T-helper 9 cell (primary cell): Measurements from ENCODE around the gene AGO4.
"Not testable (repeated sequence)": the region's sequence is repeated elsewhere in the genome, so short reads cannot be mapped to it uniquely, and the experiment has no call there.

ENCODE experiments used
- DNase-seq: peaks from one replicate; pipeline ENCODE4 v3.0.0-alpha.2; 2020
- total RNA-seq, 2 donors: gene quantifications; one replicate each; lab custom pipeline; 2026; lab: John Stamatoyannopoulos, UW

The AGO4 gene
- 67.8 to 158 reads per million in 2 donors for total RNA-seq

DNA sequence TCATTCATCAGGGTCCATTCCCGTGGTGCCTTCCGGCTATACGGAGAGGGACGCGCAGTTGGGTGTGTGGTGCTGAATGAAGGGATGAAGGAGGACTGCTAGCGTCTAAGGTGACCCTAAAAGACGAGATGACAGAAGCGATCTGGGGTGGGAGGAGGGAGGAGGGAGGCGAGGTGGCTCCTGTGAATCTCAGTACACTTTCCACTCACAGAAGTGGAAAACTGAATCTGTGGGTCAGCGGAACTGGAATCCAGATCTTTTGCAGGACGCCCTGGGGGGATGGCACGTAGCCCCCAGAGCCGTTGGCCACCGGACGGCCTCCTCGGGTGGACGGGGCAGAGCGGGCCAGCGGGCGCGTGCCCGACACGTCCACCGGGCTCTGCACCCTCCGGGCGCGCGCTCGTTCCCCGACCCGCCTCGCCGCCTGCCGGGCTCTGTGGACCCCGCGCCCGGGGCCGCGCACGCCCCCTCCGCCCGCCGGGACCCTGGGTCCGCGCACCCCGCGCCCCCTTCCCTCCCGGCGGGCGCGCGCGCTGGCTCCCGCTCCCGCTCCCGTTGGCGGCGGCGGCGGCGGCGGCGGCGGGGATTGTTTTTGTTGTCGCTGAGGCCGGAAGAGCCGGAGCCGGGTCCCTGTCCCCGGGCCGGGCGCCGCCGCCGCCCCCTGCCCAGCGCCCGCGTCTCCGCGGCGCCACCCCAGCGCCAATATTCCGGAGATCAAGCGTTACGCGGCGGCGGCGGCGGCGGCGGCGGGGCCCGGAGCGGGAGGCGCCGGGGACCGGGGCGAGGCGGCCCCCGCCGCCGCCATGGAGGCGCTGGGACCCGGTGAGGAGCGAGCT, at the start of gene AGO4:
Gene AGO4, plus strand, starts transcription at position 403 of the 836 bp plus-strand sequence. Its CDS starts 401 bp downstream, at position 804.
- peak; percentile 33 for DNase-seq

DNA sequence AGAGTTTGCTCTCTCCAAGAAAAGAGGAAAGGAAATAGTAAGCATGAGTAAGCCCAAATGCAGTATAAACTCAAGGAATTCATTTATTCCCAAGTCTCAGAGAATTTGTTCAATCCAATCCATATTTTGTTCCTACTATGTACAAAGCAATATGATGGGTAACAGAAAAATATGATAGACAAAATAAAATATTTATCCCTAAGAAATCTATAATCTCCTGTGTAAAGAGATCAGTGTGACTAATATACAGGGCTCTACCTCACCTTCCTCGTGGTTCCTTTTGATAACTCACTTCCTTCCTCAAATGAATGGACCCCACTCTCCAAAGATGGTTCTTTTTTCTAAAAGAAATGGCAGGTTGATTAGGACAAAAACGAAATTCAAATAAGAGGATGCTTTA, 45.7 kb upstream of the AGO4 start:
- DNase-seq = no peak

DNA sequence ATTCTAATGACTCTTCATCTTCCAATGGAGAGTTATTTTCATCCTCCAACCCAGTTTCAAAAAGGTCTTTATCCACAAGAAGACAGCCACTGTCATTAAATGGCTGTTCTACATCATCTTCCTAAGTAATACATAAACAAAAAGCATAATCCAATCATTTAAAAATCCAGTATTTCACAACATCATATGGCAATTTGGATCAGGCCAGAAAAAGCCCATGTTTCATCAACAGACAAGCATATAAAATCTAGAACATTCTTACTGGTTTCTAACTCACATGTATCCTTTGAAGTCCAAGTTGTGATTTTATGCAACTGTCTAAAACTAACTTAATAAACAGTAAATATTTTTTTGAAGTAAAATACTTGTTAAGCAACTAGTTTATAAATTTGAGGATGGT, 44.6 kb upstream of the AGO4 start:
- DNase-seq = no peak

DNA sequence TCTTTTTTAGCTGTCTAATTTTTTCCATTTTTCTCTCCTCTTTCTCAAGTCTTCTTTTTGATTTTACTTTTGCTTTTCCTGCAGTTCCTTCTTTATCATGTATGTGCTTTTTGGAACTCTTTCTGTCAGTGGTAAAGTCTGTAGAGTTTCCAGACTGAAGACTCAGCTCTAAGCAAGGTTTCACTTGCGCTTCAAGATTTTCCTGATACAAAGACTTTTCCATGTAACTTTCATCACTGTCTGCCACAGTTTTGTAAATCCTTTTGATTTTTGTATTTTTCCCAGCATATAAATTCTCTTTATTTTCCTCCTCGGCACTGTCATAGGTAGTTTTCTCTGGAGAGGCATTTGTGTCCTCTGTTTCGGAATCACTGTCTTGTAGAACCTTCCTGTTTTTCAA, 43.5 kb upstream of the AGO4 start:
- DNase-seq = no peak

DNA sequence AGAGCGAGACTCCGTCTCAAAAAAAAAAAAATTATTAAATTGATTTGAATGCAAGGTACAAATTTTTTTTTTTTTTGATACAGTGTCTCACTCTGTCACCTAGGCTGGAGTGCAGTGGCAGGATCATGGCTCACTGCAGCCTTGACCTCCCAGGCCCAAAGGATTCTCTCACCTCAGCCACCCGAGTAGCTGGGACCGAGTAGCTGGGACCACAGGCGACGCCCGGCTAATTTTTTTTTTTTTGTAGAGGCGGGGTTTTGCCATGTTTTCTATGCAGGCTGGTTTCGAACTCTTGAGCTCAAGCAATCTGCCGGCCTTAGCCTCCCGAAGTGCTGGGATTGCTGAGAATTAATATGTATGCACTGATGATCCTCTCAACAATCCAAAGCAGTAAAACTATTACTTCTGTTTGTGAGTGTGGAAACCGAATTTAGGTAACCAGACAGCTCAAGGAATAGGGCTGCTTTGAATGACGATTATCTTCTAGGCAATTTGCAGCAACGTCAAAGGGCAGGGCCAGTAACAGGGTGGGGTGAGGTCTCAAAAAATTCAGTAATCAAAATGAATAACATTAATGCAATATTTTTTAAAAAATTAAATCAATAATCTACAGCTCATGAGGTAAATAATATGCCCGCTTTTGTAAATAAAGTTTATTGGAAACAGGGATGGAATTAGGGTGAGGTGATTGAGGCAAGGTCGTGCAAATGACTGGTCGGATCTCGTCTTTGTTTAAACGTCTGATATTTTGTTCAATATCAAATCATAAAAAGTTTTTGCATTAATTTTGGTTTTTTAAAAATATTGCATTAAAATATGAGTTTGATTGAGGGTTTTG, 39.2 kb upstream of the AGO4 start:
- DNase-seq = no peak

DNA sequence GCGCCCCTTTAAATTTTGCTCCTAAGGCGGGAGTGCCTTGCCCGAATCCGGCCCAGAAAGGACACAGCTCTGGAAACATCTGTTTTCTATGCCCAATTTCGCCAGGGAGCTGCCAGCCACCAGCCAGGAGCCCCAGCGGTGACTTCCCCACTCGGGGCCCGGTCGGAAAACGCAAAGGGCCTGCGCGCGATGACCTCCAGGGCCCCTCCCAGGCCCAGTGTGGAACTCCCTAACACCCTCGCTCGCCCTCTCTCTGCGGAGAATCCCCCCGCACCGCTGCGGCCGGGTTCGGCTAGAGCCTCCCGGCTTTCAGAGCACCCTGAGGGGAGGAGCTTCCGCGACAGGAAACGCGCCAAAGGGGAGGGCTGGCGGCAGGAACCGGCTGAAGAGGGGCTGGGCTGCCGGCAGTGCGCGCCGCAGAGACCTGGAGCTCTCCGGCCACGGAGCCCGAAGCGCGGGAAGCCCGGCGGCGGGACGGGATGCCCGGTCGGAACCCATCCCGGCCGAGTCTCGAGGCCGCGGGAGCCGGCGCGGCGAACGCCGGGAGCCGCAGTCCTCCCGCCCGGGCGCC, 38.5 kb upstream of the AGO4 start:
- DNase-seq = peak; percentile 72

DNA sequence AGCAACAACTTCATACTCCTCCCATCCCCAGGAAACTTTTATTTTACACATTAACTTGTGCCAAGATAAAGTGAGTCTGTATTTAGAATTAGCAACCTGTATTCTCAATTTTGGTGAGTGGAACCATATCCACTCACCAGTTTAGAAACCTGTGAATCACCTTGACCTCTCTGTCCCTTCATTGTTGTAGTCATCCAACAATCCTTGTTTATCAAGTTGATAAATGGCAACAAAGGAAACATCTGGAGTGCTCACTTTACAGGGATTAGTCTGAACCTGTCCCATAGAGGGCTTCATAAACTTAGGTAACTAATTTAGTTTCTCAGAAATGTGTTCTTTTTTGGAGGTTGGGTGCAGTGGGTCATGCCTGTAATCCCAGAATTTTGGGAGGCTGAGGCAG, 34.1 kb upstream of the AGO4 start:
- no peak for DNase-seq

DNA sequence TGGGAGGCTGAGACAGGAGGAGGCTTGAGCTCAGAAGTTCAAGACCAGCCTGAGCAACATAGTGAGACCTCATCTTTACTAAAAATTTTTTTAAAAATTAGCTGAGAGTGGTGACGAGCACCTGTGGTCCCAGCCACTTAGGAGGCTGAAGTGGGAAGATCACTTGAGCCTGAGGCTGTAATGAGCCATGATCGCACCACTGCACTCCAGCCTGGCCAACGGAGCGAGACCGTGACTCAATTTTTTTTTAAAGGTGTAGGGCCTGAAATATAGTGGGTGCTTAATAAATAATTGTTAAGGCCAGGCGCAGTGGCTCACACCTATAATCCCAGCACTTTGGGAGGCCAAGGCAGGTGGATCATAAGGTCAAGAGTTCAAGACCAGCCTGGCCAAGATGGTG, 31.6 kb upstream of the AGO4 start:
- not testable (repeated sequence) for DNase-seq

DNA sequence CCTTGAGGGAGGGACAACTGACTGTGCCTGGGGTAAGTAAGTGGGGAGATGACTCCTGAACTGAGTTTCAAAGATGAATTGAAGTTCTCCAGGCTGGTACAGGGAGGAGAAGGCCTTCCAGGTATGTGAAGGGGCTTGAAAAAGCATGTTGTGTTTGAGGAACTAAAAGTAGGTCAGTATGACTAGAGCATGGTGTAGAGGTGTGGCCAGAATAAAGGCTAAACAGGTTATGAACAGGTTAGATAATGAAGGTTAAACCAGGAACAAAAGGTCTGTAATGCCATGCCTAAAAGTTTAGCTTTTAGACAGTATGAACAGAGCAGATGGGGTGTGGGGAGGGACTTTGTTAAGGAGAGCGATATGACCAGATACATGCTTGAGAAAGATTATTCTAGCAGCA, 30.7 kb upstream of the AGO4 start:
- DNase-seq = no peak

DNA sequence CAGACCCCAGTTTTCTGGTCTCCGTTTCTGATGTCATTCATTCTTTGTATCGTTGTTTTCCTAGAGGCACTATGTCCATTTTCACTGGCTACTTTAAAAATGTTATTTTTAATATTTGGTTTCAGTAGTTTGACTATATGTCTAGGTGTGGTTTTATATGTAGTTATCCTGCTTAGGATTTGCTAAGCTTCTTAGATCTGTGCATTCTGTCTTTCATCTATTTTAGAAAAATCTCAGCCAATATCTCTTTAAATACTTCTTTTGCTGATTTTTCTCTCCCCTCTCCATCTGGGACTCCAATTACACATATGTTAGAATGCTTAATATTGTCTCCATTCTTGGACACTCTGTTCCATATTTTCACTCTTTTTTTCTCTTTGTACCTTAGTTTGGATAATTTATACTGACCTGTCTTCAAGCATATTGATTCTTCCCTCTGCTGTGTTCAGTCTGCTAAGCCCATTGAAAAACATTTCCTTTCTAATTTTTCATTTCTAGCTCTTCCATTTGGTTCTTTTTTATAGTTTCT, 24.7 kb upstream of the AGO4 start:
- DNase-seq = no peak

DNA sequence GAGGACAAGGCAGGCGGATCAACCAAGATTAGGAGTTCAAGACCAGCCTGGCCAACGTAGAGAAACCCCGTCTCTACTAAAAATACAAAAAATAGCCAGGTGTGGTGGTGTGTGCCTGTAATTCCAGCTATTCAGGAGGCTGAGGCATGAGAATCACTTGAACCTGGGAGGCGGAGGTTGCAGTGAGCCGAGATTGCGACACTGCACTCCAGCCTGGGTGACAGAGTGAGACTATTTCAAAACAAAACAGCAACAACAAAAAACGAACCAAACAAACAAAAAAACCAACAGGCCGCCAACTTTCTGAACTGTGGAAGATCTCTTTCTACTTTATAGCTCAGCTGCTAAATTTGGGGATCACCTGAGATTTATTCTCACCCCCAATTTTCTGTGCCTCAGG, 23.5 kb upstream of the AGO4 start:
- not testable (repeated sequence) for DNase-seq

DNA sequence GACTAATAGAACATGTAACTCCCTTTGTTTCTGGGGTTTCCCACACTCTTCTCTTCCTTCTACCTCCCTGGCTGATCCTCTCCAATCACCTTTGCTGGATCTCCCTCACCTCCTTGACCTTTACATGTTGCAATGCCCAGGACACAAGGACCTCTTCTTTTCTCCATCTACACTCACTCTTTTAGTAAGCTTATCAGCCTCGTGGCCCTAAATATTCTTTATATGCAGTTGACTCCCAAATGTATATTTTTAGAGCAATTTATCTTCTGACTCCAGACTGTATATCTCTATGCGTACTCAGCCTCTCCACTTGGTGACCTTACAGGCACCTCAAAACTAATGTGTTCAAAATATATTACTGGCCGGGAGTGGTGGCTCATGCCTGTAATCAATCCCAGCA, 19.7 kb upstream of the AGO4 start:
- DNase-seq = no peak

DNA sequence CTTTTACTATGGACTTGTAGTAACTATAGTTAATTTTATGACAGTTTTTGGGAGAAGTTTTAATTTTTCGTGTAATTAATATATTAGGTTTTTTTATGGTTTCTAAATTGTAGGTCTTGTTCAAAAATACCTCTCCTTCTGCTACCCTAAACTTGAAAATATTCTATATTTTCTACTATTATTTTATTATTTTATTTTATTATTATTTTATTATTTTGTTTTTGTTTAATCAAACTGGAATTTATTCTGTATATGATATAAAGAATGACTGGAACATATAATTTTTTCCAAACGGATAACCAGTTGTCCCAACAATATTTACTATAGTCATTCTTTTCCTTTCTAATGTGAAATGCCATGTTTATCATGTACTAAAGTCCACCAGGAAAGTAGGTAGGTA, 17.1 kb upstream of the AGO4 start:
- no peak for DNase-seq

DNA sequence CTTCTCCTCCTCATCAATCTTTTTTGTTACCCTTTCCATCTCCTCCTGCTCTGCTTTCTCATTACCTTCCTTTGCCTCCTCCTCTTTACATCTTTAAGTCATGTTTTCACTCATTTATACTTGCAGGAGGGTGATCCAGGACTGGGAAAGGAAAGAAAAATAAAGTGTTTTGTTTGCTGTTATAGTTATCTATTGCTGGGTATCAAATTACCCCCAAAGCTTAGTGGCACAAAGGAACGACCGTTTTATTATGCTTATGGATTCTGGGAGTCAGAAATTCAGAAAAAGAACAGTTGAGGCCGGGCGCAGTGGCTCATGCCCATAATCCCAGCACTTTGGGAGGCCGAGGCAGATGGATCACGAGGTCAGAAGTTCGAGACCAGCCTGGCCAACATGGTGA, 12.5 kb upstream of the AGO4 start:
- no peak for DNase-seq

DNA sequence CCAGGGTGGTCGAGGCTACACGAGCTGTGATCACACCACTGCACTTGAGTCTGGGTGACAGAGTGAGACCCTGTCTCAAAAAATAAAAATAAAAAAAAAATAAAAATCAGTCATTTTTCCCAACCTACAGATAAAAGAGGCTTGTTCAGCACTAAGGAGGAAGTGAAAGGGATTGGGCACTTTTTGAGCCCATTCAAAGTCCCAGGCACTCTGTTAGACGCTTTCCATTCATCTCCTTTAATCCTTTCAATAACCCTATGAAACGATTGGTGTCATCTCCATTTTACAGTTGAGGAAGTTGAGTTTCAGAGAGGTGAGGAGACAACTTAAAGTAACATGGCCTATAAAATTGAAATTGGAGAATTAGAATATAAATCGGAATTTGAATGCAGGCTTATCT, 10.4 kb upstream of the AGO4 start:
- DNase-seq = no peak

DNA sequence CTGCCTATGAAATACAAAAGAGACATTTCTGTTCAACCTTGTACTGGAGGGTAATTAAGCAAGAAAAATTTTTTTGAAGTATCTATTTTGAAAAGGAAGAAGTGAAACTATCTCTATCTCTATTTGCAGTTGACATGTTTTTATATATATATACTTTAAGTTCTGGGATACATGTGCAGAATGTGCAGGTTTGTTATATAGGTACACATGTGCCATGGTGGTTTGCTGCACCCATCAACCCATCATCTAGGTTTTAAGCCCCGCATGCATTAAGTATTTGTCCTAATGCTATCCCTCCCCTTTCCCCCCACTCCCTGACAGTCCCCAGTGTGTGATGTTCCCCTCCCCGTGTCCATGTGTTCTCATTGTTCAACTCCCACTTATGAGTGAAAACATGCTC, 9.8 kb upstream of the AGO4 start:
- not testable (repeated sequence) for DNase-seq

DNA sequence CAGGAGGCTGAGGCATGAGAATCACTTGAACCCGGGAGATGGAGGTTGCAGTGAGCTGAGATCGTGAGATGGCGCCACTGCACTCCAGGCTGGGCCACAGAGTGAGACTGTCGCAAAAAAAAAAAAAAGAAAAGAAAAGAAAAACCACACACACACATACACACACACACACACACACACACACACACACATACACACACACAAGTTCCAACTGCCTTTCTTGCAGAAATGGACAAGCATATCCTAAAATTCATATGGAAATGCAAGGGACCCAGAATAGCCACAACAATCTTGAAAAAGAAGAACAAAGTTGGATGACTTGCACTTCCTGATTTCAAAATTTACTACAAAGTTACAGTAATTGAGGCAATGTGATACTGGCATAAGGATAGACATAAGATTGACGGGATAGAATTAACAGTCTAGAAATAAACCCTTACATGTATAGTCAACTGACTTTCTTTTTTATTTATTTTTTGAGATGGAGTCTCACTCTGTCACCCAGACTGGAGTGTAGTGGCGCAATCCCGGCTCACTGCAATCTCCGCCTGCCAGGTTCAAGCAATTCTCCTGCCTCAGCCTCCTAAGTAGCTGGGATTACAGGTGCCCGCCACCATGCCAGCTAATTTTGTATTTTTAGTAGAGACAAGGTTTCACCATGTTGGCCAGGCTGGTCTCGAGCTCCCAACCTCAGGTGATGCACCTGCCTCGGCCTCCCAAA, 7.5 kb upstream of the AGO4 start:
- DNase-seq = not testable (repeated sequence)

DNA sequence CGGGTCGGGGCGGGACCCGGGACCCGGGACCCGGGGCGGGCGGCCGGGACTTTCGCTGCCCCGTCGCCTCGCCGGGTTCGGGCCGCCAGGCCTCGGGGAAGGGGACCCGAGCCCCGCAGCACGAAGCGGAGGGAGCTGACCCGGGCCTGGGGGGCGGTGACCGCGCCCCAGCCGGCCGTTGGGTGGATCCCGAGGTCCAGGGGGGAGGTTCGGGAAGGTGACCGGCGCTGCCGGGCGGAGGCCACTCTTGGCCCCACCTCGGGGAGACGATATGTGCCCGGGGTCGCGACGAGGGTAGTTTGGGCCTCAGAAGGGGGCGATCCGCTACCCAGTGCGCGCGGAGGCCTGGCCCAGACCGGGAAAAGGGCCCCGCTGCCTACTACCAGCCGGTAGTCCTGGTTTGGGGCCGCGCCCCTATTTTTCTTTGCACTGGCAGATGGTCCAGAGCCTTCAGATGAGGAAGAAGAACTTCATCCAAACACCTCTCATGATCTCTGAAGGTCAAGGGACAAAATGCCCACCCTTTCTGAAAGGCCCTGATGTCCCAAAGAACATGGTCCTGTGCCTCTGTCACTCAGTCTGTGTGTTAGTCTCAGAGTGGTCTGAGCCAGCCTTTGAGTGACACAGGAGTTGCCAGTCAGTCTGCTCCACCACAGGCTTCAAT, 766 bp downstream of the AGO4 start:
- no peak for DNase-seq

DNA sequence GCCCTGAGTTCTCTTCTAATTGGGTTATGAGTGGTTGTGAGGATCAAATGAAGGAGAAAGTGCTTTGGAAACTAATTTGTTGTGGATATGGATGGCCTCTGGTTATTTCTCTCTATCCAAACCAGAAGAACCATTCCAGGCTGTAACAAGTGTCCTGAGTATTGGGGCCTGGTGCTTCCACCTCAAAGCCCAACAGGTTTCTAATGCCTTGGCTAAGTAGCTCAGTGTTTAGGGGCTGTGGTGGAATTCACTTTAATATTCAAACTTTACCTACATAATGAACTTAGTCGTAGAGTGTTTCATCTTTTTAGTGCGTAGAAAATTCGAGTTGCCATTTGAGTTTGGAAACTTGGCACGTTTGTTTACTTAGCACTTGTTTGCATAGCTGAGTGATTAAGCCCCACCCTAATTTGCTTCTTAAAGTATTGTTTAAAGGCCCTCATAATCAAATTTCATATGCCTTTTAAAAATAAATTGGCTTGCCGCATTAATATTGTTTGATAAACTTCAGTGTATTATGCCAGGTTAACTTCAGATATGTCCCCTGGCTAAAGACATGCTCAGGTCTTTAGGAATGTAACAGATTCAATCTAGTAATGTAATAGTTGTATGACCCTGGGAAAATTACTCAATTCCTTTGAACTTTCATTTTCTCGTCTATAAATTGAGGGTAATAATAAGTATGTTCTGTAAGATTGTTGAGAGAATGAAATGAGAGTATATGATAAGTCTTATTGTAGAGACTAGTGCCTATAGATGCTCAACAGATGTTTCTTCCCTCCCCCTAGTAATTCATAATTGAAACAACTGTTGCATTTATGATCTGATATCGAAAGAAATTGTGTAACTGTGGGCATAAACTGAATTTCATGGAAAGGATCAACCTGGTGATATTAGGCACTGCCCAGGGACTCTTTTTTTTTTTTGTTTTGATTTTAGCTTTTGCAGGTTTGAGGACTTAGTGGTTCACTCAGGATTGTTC, 1.6 kb downstream of the AGO4 start:
- DNase-seq = no peak

DNA sequence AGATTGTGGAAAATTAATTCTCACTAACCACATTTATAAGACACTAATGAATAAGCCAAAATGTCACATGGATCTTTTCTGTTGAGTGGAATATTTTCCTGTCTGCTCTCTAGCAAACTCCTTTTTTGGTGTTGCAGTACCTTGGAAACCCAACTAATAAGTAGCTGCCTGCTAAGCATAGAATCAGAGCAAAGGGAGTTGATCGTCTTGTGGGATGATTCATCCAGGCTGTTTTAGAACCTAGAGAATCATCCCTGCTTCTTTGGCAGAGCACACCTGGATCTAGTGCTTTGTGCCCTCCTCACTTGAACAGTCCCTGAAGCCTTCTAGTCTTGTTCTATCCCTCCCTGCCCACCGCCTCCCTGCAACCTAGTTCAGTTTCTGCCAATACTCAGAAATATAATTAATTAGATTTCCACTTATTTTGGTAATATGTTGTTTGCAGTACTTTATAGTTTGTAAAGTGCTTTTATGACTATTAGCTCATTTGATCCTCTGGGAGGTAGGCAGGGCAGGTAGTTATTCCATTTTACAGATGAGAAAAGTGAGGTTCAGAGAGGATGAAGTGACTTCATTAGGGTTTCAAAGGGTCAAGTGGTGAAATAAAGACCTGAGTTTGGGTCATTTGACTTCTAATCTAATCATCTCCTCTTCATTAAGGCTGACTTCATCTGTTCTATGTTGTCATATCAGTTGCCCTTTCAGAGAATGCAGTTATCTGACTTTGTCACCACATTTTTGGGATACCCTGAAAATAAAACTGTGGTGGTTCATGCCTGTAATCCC, 2.5 kb downstream of the AGO4 start:
- no peak for DNase-seq
